ENCODE measurements around the gene SCD5. TPM values are rescaled to one million over a fixed set of nuclear protein-coding genes. Genes with fewer than 3 reads are reported as not detected.

Gene SCD5
- total and polyA plus RNA-seq, 2 of the 13 experiments (the other 11 are each of a cell fraction or from before 2014, with no cell fraction given), result not detected

DNA sequence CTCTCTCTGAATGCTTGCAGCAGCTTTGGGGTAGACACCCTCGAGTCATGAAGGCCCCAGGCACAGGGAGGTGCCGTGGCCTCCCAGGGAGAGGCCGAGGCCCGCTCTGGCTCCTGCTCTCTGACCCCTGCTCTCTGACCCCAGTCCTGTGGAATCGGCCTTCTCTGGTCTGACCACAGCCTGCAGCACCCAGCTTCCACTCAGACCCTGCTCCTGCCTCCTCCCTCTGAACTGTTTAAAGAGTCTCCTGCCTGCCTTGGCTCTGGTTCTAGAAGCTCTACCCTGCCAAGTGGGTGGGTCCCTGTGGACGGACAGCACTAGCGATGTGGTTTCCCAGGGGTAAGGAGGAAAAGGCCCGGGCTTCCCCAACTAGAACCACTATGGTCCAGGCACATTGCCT is 158.6 kb downstream of the SCD5 start:
- in situ Hi-C loops (cut with HindIII; ENCODE audit: extremely low pct_ligation_motif_present, low pct_unique_long_range_greater_than_20kb), result no loop called here
- H2AFZ ChIP-seq (ENCODE audit: low read length), result no peak overlapping the region
- DNase-seq (ENCODE audit: low spot score) (no peak), FAIRE-seq (no peak), ATAC-seq (peak; percentile 59)
- POLR2A ChIA-PET, result no interaction called here
- H4K20me1 ChIP-seq (ENCODE audit: insufficient read depth, low read length), result no peaks in the 10 kb centered on the region
- intact Hi-C loops (cut with micrococcal nuclease; ENCODE audit: unreplicated experiment), result no loop called here
- no peak overlapping the region for H3K4me3 ChIP-seq (replicated peaks in 1 of 3; ENCODE audit: insufficient read depth in 1 of 3, low read depth in 2 of 3, low read length in 3 of 3)
- CTCF ChIA-PET (ENCODE audit: low intra/inter-chr PET ratio, low total read pairs), result no interaction called here
- no TSS peak for BruUV-seq (replicated peaks)
- no peaks in the 10 kb centered on the region for H3K79me2 ChIP-seq (ENCODE audit: insufficient read depth, low read length)
- H3K36me3 ChIP-seq (replicated peaks in 1 of 2; ENCODE audit: control insufficient read depth in 1 of 2, insufficient read depth in 2 of 2, low read length in 2 of 2), result no peaks in the 10 kb centered on the region
- no peak overlapping the region for H3K27ac ChIP-seq (ENCODE audit: extremely low read length, insufficient read depth, low read length)
- peak overlapping the region; percentile 42 for H3K4me2 ChIP-seq (ENCODE audit: low read depth, low read length)
- peaks cover 8% of the 10 kb centered on the region; the same call in 1 of the 2 replicates for H3K4me1 ChIP-seq (ENCODE audit: insufficient read depth, low read length)
- no peak overlapping the region for H3K9ac ChIP-seq (ENCODE audit: insufficient read depth, low read depth, low read length)
- peaks cover 0 to 2% of the 10 kb centered on the region in 2 experiments; a peak in 2 of 5 replicates for H3K27me3 ChIP-seq (ENCODE audit: control insufficient read depth in 1 of 2, insufficient read depth in 2 of 2, low read length in 2 of 2)
- 13% methylated on average over 4 of the region's 8 CpGs for WGBS (ENCODE audit: low lambda C conversion rate)
- H3K9me3 ChIP-seq (ENCODE audit: low read length), result no peaks in the 10 kb centered on the region
- TF ChIP-seq HNF4G (IDR thresholded peaks at IDR 0.05; ENCODE audit: borderline replicate concordance, low read depth, low read length) (no peak), HNF4G (CRISPR knock-in tag; IDR thresholded peaks at IDR 0.05; ENCODE audit: borderline replicate concordance, low read depth) (no peak), SMARCE1 (IDR thresholded peaks at IDR 0.05; ENCODE audit: borderline replicate concordance) (no peak), NR2C2 (CRISPR knock-in tag; IDR thresholded peaks at IDR 0.05; ENCODE audit: borderline replicate concordance) (peak; percentile 56; the same call in 1 of the 2 replicates), ZNF687 (CRISPR knock-in tag; IDR thresholded peaks at IDR 0.05) (peak; percentile 12; the same call in 1 of the 2 replicates), PHB2 (IDR thresholded peaks at IDR 0.05; ENCODE audit: partially characterized antibody) (no peak), ZNF83 (CRISPR knock-in tag; IDR thresholded peaks at IDR 0.05; ENCODE audit: borderline replicate concordance) (no peak), ZNF761 (CRISPR knock-in tag; conservative IDR thresholded peaks at IDR 0.05) (no peak), FOXA3 (CRISPR knock-in tag; IDR thresholded peaks at IDR 0.05) (no peak), MAX (IDR thresholded peaks at IDR 0.05) (no peak), FOSL1 (CRISPR knock-in tag; IDR thresholded peaks at IDR 0.05; ENCODE audit: borderline replicate concordance) (no peak), ZSCAN22 (CRISPR knock-in tag; IDR thresholded peaks at IDR 0.05) (peak; percentile 86), ZNF775 (CRISPR knock-in tag; IDR thresholded peaks at IDR 0.05; ENCODE audit: borderline replicate concordance) (no peak), NFIB (CRISPR knock-in tag; IDR thresholded peaks at IDR 0.05; ENCODE audit: borderline replicate concordance) (no peak), ARNT2 (CRISPR knock-in tag; IDR thresholded peaks at IDR 0.05; ENCODE audit: low read depth) (no peak), MZF1 (CRISPR knock-in tag; IDR thresholded peaks at IDR 0.05; ENCODE audit: borderline replicate concordance) (no peak), NFE2L1 (CRISPR knock-in tag; IDR thresholded peaks at IDR 0.05; ENCODE audit: borderline replicate concordance) (no peak), TERF1 (CRISPR knock-in tag; IDR thresholded peaks at IDR 0.05) (no peak)
- TF ChIP-seq, protein P1, sequence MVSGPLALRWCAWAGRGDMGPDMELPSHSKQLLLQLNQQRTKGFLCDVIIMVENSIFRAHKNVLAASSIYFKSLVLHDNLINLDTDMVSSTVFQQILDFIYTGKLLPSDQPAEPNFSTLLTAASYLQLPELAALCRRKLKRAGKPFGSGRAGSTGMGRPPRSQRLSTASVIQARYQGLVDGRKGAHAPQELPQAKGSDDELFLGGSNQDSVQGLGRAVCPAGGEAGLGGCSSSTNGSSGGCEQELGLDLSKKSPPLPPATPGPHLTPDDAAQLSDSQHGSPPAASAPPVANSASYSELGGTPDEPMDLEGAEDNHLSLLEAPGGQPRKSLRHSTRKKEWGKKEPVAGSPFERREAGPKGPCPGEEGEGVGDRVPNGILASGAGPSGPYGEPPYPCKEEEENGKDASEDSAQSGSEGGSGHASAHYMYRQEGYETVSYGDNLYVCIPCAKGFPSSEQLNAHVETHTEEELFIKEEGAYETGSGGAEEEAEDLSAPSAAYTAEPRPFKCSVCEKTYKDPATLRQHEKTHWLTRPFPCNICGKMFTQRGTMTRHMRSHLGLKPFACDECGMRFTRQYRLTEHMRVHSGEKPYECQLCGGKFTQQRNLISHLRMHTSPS (CRISPR knock-in tag; IDR thresholded peaks at IDR 0.05; ENCODE audit: low read depth), result no peak
